Coronary artery (tissue), 2 donors: Measurements from ENCODE around the gene TRIB2.

ENCODE experiments used
- DNase-seq: peaks from one replicate; pipeline ENCODE4 v3.0.0-alpha.2; 2017; ENCODE audit warnings: low spot score
- H3K27ac ChIP-seq, 2 donors: fragments of 200-600 bp; sonication (generic); one replicate each; pipeline ENCODE4 v1.5.1; 2016 to 2019
- H3K4me3 ChIP-seq: fragments of 200-600 bp; sonication (generic); 2 replicates; pipeline ENCODE4 v1.5.1; 2016; ENCODE audit warnings: mild to moderate bottlenecking, moderate library complexity
- CTCF ChIP-seq: fragments of 200-600 bp; sonication (generic); IDR thresholded peaks from one replicate; pipeline ENCODE4 v1.5.1; 2019; ENCODE audit warnings: antibody characterized with exemption

Gene TRIB2

GRCh38 chr2:12708508-12709206 is 8.1 kb upstream of the TRIB2 start:
- no peak for DNase-seq
- no peak overlapping the region for H3K4me3 ChIP-seq
- H3K27ac ChIP-seq = no peak overlapping the region
- no peak for TF ChIP-seq CTCF

- TF ChIP-seq CTCF = no peak
- H3K4me3 ChIP-seq = no peak overlapping the region
- H3K27ac ChIP-seq = no peak overlapping the region
- DNase-seq = no peak
Observed at GRCh38 chr2:12709207-12709522, 7.6 kb upstream of the TRIB2 start.

DNA sequence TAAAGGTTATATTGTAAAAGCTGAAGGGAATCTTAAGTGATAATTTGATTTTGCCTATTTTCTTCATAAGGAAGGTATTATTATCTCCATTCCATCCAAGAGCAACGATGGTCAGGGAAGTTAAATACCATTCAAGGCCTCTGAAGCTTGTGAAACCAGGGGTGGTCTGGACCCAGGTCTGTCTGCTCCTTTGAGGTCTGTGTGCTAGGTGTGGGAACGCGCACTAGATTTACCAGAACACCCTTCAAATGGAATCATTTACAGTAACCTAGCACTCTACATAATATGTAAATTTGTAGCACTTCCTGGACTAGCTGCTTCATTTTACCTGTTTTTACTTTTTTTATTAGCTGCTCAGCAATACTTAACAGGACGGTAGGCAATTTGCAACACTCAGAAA is 6.4 kb upstream of the TRIB2 start:
- no peak for DNase-seq
- no peak overlapping the region for H3K27ac ChIP-seq
- no peak for TF ChIP-seq CTCF

DNA sequence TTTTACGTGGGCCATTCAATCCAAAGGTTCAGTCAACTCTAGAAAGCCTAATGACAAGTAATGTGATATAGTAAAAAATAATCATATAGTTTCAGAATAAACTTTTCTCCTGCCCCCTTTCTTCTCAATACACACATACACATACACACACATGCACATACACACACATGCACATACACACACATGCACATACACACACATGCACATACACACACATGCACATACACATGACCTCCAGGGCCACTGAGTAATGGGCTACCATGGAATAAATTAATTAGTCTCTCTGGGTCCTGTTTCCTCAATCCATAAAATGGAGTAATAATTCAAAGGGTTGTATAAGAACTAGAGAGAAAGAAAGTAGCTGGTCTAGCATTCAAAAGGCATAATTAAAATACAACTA is 5.4 kb upstream of the TRIB2 start:
- no peak for TF ChIP-seq CTCF
- Histone ChIP-seq H3K4me3 (no peak overlapping the region), H3K27ac (no peak overlapping the region)
- DNase-seq = no peak

More for the DNA sequence above, 6.4 kb upstream of the TRIB2 start:
- no peak overlapping the region for H3K4me3 ChIP-seq

DNA sequence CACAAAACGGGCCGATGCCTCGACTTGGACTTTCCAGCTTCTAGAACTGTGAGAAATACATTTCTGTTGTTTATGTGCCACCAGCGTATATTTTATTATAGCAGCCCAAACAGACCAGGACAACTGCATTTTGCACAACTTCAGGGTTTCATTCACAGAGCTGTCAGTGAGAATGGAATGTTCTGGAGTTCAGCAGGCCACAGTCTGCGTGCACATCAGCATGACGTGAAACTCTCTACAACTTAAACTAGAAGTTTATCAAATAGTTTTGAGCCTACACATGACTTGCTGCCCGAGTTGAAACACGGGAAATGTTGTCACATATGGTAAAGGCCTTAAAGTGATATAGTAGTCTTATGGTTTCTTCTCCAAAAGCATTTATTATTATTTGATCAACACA is 3.9 kb upstream of the TRIB2 start:
- H3K27ac ChIP-seq = peak overlapping the region in 1 of 2 donors; percentile 95
- no peak for TF ChIP-seq CTCF

DNA sequence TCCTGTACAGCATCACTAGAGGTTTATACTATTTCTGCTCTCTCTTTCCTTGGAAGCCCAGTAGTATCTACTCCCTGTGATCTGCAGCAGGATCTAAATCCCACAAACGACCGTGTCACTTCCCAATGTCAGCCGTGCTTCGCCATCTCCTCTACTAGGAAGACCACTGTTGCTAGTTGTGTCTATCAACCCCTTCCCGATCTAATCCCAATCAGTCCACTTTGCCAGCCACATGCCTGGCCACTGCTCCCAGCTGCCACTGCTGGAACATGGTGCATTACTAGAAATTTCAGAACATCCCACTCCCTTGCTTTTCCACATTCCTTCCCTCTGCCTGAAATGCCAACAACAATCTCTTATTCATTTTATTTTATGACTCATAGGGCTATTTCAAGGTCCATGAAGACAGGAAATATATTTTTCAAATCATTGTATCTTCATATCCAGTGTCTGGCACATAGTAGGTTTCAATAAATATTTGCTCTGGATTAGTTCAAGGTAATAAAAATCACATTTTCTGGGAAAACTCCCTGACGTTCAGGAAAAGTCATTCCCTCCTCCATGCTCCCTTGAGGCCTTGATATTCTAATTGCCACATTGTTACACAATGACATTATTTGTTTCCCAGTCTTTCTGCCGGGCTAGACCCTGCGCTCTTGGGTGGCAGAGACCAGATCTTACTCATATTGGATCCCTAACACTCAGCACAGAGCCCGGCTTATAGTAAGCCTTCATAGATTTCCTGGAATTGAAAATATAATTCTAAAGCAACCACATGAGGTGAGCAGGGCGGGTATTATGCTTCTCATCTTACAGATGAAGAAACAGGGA is 2.1 kb upstream of the TRIB2 start:
- Histone ChIP-seq H3K27ac (peak overlapping the region; percentile 92 to 95), H3K4me3 (peak overlapping the region; percentile 91)
- no peak for DNase-seq
- no peak for TF ChIP-seq CTCF

More for the DNA sequence above, 3.9 kb upstream of the TRIB2 start:
- DNase-seq = no peak
- no peak overlapping the region for H3K4me3 ChIP-seq
